Non-pigmented ciliary epithelial cell (primary cell): ENCODE data around the gene SH3GL1.
"Not testable (repeated sequence)": the region's sequence is repeated elsewhere in the genome, so short reads cannot be mapped to it uniquely, and the experiment has no call there.

ENCODE experiments used
- DNase-seq: peaks from one replicate; pipeline ENCODE4 v3.0.0-alpha.2; 2010; ENCODE audit warnings: low read depth

The SH3GL1 gene

DNA sequence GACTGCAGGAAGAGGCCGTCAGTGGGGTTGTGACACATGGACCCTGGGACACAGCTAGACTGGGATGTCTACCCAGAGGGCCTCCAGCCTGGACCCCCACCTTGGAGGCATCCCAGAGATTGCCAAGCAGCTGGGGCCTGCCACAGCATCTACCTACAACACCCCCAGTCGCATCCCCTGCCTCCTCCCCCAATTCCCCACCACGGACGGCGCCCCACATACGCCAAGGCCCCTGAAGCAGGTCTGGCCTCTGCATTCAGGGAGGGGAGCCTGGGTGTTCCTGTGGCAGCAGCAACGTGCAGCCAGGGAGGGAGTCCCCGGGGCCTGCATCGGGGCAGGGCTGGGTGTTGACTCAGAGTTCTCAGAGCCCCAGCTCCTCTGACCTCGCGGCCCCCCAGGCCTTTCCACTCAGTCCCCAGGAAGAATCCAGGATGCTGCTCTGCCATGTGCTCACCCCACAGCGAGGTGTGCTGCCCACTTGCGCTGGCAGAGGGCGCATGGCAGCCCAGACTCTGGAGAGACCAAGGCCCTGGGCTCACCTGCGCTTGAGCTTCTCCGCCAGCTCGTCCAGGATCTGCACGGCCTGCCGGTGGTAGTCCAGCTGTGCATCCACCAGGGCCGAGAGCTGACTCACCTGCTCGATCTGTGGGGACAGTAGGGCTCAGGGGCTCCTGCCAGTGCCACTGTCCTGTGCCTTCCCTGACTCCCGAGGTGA is 37.4 kb downstream of the SH3GL1 start:
- DNase-seq = no peak

GRCh38 chr19:4362101-4362828 is 38.1 kb downstream of the SH3GL1 start:
- DNase-seq = no peak

- no peak for DNase-seq
Measured at GRCh38 chr19:4361152-4362046, 38.9 kb downstream of the SH3GL1 start.

DNA sequence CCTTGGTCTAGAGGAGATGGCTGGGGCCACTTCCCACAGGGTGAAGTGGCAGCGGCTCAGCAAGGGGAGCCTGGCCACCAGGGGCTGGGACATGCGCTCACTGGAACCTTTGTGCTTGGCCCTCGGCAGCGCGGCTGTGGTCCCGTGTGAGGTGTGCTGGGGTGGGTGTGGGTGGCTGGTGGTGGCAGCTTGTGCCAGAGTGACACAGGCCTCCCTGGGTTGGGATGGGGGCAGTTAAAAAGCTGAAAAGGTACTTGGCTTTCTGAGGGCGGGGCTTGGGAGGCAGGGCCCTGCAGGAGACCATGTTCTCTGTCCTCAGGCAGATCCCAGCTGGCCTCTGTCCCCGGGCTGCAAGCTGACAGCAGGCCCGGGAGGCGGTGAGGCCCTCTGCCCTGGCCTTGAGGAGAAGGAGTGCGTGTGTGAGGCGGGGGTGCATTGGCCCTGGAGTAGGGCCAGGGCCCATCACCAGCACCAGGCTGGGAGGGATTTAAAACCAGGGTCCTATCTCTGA is 39.7 kb downstream of the SH3GL1 start:
- no peak for DNase-seq

- no peak for DNase-seq
Measured at GRCh38 chr19:4360081-4360569, 40.2 kb downstream of the SH3GL1 start.

DNA sequence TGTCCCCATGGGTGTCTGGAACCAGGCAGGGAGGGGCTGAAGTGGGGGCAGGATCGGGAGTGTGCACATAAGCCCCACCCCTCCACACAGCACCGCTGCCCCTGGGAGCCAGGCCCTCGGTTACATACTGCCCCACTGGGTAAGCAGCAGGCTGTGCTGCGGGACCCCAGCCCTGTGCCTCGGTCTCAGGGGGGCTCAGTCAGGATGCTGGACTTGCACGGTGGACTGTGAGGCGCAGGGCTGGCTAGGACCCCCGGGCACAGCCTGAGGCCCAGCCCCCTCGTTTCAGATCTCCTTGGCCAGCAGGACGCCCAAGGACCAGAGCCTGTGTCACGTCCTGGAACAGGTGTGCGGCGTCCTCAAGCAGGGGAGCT is 40.7 kb downstream of the SH3GL1 start:
- DNase-seq = no peak

GRCh38 chr19:4358709-4359626 is 41.4 kb downstream of the SH3GL1 start:
- no peak for DNase-seq

DNA sequence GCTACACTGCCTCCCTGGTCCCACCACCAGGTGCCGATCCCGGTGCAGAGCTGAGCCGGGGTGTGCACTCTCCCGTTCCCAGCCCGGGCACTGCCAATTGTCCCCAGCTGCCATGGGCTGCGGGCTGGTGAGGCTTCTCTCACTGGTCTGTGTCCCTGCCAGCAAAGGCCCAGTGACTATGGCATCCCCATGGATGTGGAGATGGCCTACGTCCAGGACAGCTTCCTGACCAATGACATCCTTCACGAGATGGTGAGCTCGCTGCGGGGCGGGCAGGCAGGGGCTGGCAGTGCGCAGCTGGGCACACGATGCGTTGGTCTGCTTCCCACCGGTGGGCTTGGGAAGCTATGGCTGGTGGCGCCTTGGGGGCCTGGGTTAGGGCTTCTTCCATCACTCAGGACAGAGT is 42.4 kb downstream of the SH3GL1 start:
- no peak for DNase-seq

- no peak for DNase-seq
Measured at GRCh38 chr19:4357095-4357797, 43.1 kb downstream of the SH3GL1 start.

DNA sequence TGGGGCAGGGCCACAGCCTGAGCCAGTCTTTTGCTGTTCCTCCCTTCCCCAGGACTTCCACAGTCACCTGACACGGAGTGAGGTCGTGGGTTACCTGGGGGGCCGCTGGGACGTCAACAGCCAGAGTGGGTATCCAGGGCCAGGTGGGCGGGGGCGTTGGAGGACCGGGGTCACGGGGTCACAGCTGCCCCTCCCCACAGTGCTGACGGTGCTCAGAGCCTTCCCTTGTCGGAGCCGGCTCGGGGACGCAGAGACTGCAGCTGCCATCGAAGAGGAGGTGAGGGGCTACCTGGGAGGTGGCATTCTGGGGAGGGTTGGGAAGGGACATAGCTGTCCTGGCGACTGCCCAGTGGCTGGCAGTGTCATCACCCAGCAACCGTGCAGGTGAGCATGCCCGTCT is 45.5 kb downstream of the SH3GL1 start:
- no peak for DNase-seq

- no peak for DNase-seq
Measured at GRCh38 chr19:4354282-4354681, 46.1 kb downstream of the SH3GL1 start.

DNA sequence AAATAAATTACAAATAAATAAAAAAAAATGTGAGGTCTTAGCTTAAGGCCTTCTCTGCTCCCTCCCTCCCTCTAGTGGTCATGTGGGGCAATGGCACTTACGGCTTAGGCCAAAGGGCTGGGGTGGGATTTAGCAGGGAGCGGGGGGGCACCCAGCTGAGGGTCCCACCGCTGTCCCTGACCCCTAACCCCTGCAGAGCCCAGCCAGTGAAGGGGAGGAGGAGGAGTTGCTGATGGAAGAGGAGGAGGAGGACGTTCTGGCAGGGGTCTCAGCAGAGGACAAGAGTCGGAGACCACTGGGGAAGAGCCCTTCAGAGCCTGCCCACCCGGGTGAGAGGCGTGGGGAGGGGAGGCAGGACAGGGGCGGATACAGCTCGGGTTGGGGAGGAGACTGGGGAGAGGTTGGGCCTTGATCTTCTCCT is 47.6 kb downstream of the SH3GL1 start:
- no peak for DNase-seq

- DNase-seq = no peak
Measured at GRCh38 chr19:4350726-4351125, 49.6 kb downstream of the SH3GL1 start.

GRCh38 chr19:4350111-4350510 is 50.2 kb downstream of the SH3GL1 start:
- DNase-seq = no peak

GRCh38 chr19:4349225-4349624 is 51.1 kb downstream of the SH3GL1 start:
- not testable (repeated sequence) for DNase-seq

DNA sequence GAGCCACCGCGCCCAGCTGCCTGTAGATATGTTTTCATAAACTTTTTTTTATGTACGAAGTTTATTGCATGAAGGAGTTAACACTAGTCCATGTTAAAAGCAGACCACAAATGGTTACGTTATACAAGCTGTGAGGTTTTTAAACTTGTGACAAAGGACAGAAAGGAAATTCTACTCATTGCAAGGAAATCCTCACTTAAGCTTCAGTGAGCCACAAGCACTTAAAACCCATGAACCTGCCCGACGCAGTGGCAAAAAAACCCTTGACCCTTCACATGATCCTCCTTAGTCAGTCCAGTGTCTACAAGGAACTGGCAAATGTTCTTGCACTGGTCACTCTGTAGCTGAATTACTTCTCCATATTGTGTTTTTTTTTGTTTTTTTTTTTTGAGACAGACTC is 52.8 kb downstream of the SH3GL1 start:
- DNase-seq = no peak

- DNase-seq = no peak
Measured at GRCh38 chr19:4346020-4346383, 54.3 kb downstream of the SH3GL1 start.

DNA sequence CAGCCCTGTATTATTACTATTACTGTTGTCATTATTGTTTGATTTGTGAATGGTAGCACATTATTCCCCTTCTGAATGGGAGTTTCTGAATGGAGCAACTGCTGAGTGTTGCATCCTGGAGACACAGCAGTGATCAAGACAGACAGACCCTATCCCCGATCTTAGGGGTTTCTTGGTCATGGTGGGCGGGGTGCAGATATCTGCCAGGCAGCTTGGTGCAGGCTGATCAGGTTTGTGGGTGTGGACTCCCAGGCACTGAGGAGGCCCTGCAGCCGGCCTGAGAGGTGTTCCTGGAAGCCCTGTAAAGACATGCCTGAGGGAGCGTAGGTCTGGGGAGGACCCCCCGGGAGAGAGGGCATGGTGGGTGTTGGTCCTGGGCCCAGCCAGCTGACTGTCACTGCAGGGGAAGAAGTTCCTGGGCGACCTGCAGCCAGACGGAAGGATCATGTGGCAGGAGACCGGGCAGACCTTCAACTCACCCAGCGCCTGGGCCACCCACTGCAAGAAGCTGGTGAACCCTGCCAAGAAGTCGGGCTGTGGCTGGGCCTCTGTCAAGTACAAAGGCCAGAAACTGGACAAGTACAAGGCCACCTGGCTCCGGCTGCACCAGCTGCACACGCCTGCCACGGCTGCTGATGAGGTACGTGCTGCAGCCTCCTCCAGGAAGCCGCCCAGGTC is 54.9 kb downstream of the SH3GL1 start:
- DNase-seq = no peak

DNA sequence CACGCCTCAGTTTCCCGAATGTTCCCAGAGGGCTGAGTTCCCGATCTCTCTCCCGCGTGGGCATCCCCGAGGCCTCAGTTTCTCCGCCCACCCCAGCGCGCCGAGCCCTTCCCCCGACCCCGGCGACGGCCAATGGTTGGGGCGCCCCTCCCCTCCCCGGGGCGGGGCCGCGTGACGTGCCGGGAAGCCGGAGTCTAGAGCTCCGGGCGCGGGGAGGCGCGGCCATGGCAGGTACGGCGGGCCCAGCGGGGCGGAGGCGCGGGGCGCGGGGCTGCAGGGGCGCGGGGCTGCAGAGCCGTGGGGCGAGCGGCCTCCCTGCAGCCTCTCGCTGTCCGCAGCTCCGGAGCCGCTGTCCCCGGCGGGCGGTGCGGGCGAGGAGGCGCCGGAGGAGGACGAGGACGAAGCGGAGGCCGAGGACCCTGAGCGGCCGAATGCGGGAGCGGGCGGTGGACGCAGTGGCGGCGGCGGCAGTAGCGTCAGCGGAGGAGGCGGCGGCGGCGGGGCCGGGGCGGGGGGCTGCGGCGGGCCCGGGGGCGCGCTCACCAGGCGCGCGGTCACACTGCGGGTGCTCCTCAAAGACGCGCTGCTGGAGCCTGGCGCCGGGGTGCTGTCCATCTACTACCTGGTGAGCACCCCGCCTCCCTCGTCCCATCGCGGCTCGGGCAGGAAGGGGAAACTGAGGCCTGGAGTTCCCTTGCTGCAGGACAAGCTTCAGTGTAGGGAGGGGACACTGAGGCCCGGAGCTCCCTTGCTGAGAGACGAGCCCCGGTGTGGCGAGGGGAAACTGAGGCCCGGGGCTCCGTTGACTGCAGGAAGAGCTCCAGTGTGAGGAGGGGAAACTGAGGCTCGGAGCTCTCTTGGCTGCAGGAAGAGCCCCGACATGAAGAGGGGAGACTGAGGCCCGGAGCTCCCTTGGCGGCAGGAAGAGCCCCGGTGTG is 56.7 kb downstream of the SH3GL1 start, which contains the start of gene MPND:
Gene MPND (plus strand): TSS at position 193 of the 938 bp plus-strand sequence. CDS start 32 bp downstream, at position 225.
- no peak for DNase-seq
